WI38 (cell line): Measurements from ENCODE around the gene TEX48.

ENCODE experiments used
- H3K4me3 ChIP-seq: 2 replicates; pipeline ENCODE4 v1.5.1; 2011; ENCODE audit warnings: low read depth, mild to moderate bottlenecking, control low read depth, low read length
- CTCF ChIP-seq: IDR thresholded peaks from 2 replicates; pipeline ENCODE4 v1.5.1; 2012; ENCODE audit warnings: low read depth, mild to moderate bottlenecking, control low read depth, low read length

The TEX48 gene

GRCh38 chr9:114688379-114688778 is 6.4 kb upstream of the TEX48 start:
- no peak for TF ChIP-seq CTCF
- H3K4me3 ChIP-seq: no peak overlapping the region

GRCh38 chr9:114687034-114687433 is 5.0 kb upstream of the TEX48 start:
- no peak overlapping the region for H3K4me3 ChIP-seq
- TF ChIP-seq CTCF: no peak

GRCh38 chr9:114685951-114686350 is 4.0 kb upstream of the TEX48 start:
- TF ChIP-seq CTCF: no peak
- no peak overlapping the region for H3K4me3 ChIP-seq

GRCh38 chr9:114684036-114684435 is 2.0 kb upstream of the TEX48 start:
- H3K4me3 ChIP-seq: no peak overlapping the region
- TF ChIP-seq CTCF: no peak

GRCh38 chr9:114682846-114683245 is 854 bp upstream of the TEX48 start:
- no peak overlapping the region for H3K4me3 ChIP-seq
- no peak for TF ChIP-seq CTCF

- TF ChIP-seq CTCF: no peak
- H3K4me3 ChIP-seq: no peak overlapping the region
These were observed 1.6 kb downstream of the TEX48 start for GRCh38 chr9:114680259-114681001.

GRCh38 chr9:114678795-114679194 is 3.2 kb downstream of the TEX48 start:
- no peak overlapping the region for H3K4me3 ChIP-seq
- TF ChIP-seq CTCF: no peak
